ENCODE results near the gene ATP5F1E. TPM values are rescaled to one million over a fixed set of nuclear protein-coding genes. Genes with fewer than 3 reads are reported as not detected.
"Not testable (repeated sequence)": the region's sequence is repeated elsewhere in the genome, so short reads cannot be mapped to it uniquely, and the experiment has no call there.

The ATP5F1E gene
- total RNA-seq, 2 donors from 2014 or later = 41.3 to 42.0 TPM

DNA sequence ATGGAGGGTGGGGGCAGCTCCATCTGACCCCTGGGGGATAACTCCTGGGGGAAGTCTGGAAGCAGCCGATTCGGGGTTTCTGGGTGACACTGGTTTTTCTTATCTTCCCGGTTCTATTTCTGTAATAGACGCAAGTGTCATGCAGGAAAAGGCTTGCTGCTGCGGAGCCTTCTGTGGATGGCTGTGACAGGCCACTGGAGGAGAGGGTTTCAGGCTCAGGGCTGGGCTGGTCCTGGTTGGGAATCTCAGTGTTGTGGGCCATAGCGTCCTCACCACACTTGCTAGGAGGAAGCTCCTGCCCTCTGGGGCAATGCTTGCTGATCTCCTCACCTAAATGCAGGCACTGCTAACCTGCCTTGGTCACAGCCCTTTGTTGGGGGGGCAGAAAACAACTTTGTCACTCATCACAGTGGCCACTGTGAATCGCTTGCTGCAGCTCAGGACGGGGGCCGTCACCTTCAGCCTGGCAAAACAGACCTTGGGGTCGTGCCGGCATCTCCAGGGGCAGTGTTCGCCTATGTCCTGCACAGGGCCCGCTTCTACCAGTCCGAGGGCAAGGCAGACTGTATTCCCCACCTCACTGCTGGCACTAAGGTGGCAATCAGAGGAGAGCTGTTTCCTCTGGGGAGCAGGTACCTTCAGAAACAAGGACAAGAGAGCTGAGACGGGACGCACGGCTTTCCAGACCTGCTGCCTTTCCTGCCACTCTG lies 17.3 kb downstream of the ATP5F1E start:
- H3K4me1 ChIP-seq = peaks cover 0 to 56% of the 10 kb centered on the region in 2 donors
- TF ChIP-seq, protein P1, sequence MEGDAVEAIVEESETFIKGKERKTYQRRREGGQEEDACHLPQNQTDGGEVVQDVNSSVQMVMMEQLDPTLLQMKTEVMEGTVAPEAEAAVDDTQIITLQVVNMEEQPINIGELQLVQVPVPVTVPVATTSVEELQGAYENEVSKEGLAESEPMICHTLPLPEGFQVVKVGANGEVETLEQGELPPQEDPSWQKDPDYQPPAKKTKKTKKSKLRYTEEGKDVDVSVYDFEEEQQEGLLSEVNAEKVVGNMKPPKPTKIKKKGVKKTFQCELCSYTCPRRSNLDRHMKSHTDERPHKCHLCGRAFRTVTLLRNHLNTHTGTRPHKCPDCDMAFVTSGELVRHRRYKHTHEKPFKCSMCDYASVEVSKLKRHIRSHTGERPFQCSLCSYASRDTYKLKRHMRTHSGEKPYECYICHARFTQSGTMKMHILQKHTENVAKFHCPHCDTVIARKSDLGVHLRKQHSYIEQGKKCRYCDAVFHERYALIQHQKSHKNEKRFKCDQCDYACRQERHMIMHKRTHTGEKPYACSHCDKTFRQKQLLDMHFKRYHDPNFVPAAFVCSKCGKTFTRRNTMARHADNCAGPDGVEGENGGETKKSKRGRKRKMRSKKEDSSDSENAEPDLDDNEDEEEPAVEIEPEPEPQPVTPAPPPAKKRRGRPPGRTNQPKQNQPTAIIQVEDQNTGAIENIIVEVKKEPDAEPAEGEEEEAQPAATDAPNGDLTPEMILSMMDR (IDR thresholded peaks at IDR 0.05) = no peak
- H3K27ac ChIP-seq = peak overlapping the region; percentile 56 to 65
- DNase-seq (ENCODE audit: low spot score) = peak; percentile 57
- H3K9me3 ChIP-seq = no peaks in the 10 kb centered on the region
- H3K36me3 ChIP-seq = no peaks in the 10 kb centered on the region
- H3K4me3 ChIP-seq = no peak overlapping the region
- H3K27me3 ChIP-seq = no peaks in the 10 kb centered on the region

DNA sequence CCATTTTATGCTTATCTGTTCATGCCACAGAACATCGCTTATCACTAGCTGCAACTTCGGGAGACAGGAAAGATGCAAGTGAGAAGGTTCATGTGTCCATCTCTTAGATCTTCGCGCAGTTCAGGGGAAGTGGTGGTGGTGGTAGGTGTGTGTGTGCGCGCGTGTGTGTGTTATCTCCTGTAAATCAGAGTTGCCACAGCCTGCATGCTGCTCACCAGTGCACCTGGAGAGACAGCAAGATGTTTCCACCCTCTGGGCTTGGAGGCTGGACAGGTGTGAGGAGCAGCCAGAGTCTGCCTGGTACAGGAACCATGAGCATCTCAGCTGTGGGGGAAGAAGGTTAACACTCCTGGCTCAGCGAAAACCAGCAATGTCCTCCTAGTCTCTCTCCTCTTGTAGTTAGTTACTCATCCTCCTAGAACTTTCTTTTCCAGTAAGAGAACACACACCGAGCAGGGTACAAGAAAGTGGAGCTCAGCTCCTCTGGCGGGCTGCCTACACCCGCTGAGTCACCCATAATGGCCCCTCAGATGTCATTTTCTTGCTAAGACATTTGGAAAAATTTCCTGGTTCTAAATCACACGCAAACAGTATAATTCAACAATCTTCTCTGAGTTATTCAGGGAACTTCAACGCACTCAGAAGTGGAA lies 18.1 kb downstream of the ATP5F1E start:
- peaks cover 0 to 60% of the 10 kb centered on the region in 2 donors for H3K4me1 ChIP-seq
- H3K27ac ChIP-seq = peak overlapping the region; percentile 56 to 65
- peak; percentile 48 for DNase-seq (ENCODE audit: low spot score)
- H3K36me3 ChIP-seq = no peaks in the 10 kb centered on the region
- no peaks in the 10 kb centered on the region for H3K27me3 ChIP-seq
- no peaks in the 10 kb centered on the region for H3K9me3 ChIP-seq
- TF ChIP-seq, protein P1 (IDR thresholded peaks at IDR 0.05) = no peak
- H3K4me3 ChIP-seq = no peak overlapping the region

DNA sequence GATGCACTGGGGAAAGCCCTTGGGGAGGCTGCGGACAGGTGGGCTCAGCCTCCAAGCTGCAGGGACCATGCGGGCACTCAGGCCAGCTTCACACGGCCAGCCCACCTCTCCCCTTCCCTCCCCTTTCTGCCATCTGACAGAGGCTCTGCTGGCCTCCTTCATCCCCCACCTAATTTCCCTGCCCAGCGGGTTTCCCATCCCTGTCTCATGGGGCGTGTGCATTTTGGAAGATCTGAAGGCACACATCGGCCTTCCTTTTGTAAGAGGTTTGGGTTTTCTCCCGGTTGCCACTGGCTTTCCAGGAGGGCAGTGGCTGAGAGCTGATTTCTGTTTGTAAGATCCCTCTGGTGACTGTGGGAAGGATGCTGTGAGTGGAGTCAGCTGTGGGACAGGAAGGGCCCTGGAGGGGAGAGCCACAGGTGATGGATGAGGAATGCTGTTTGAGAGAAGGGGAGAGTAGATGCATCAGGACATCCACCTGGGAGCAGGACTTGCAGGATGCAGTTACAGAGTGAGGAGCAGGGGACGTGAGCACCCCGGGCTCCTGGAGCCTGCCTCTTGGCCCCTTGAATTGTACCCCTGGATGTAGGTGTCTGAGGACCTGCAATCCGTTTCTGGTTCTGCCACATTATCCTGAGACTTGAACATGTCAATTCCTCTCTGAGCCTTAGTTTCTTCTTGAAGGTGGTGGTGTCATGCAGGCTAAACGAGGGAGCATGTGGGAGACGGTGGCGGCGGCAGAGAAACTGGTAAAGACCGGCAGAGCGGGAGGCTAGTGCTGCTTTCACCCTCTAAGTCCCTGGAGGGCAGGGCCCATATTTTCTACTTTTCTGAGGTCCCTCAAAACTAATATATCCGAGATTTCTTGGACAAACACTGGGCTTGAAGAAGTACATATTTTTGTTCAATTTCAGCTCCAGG lies 18.8 kb downstream of the ATP5F1E start:
- H3K36me3 ChIP-seq = no peaks in the 10 kb centered on the region
- DNase-seq (ENCODE audit: low spot score) = peak; percentile 30
- no peaks in the 10 kb centered on the region for H3K27me3 ChIP-seq
- peaks cover 0 to 68% of the 10 kb centered on the region in 2 donors for H3K4me1 ChIP-seq
- H3K9me3 ChIP-seq = no peaks in the 10 kb centered on the region
- TF ChIP-seq, protein P1 (IDR thresholded peaks at IDR 0.05) = no peak
- H3K27ac ChIP-seq = no peak overlapping the region
- H3K4me3 ChIP-seq = no peak overlapping the region

DNA sequence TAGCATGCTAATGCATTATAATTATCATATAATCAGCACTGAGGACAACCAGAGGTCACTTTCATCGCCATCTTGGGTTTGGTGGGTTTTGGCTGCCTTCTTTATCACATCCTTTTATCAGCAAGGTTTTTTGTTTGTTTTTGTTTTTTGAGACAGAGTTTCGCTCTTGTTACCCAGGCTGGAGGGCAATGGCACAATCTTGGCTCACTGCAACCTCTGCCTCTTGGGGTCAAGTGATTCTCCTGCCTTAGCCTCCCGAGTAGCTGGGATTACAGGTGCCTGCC lies 20.3 kb downstream of the ATP5F1E start:
- H3K36me3 ChIP-seq, H3K27me3 ChIP-seq, H3K4me3 ChIP-seq, H3K27ac ChIP-seq, H3K9me3 ChIP-seq: not testable (repeated sequence)
- peaks cover 0 to 65% of the 10 kb centered on the region in 2 donors for H3K4me1 ChIP-seq
- DNase-seq (ENCODE audit: low spot score) = peak; percentile 21

DNA sequence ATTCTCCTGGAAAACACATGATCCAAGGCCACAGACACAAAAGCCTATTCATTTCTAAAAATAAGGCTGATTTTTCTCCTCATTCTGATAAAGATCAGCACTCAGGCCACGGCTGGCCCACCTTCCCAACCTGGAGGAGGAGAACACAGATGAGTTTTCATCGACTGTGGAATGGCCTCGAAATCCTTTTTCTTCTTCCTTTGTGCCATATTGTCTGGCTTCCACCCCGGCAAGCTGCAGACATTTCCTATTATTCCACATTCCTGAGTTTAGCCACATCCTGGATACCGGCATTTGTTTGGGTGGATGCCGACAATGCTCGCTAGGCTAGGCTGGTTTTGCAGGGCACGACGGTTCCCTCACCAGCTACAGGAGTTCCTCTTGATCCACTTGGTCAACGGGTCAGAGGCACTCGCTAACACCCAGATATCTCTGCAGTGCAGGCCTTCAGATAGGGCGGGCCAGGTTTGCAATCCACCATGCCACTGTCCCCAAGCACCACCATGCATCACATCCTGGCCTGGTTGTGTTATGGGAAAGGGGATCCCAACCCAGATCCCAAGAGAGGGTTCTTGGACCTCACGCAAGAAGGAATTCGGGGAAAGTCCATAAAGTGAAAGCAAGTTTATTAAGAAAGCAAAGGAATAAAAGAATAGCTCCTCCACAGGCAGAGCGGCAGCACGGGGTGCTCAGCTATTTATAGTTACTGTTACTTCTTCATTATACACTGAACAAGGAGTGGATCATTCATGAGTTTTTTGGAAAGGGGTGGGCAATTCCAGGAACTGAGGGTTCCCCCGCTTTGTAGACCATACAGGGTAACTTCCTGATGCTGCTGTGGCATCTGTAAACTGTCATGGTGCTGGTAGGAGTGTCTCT lies 20.9 kb downstream of the ATP5F1E start:
- H3K36me3 ChIP-seq = no peaks in the 10 kb centered on the region
- H3K4me3 ChIP-seq = no peak overlapping the region
- no peaks in the 10 kb centered on the region for H3K9me3 ChIP-seq
- no peaks in the 10 kb centered on the region for H3K27me3 ChIP-seq
- DNase-seq (ENCODE audit: low spot score) = peak; percentile 70
- TF ChIP-seq, protein P1 (IDR thresholded peaks at IDR 0.05) = no peak
- peaks cover 0 to 64% of the 10 kb centered on the region in 2 donors for H3K4me1 ChIP-seq
- peak overlapping the region; percentile 20 to 41 for H3K27ac ChIP-seq
